Frontal cortex (tissue), 4 donors: Measurements from ENCODE around the gene ADGRF1. TPM values are rescaled to one million over a fixed set of nuclear protein-coding genes. Genes with fewer than 3 reads are reported as not detected.
"Not testable (repeated sequence)": the region's sequence is repeated elsewhere in the genome, so short reads cannot be mapped to it uniquely, and the experiment has no call there.

Source experiments
- DNase-seq, 2 donors: peaks; one replicate each; pipeline ENCODE4 v3.0.0; 2012; ENCODE audit warnings: low spot score in 2 of 2
- FAIRE-seq: peaks from 2 replicates; lab custom pipeline; 2012; peaks lifted over from hg19 to GRCh38; lab: Jason Lieb, UNC
- total RNA-seq: library from RNA; depleted of rRNA; stranded (reverse); fragments of >200 nt; gene quantifications from one replicate; pipeline ENCODE4 v1.2.3, GENCODE V29; 2014
- donor health status: control.
- donor health status: control.
- donor health status: control.

ADGRF1 gene
- total RNA-seq, 1 donor from 2014 or later = not detected

DNA sequence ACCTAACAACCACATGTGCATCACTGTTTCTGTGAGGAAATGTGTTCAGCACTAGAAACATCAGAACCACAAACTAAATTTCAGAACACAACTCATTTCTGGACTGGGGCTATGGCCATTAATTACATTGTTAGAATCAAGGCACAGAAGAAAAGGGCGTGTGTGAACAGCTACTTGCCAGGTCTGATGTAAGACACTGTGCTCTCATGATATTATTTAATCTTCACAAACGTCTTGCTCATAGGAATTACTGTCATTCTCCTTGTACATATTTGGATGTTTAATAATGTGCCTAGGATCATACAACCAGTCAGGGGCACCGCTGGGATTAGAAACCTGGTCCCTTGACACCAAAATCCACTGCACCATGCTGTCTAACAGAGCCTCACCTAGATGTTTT is 14.8 kb downstream of the ADGRF1 start:
- no peak for FAIRE-seq
- DNase-seq = no peak

DNA sequence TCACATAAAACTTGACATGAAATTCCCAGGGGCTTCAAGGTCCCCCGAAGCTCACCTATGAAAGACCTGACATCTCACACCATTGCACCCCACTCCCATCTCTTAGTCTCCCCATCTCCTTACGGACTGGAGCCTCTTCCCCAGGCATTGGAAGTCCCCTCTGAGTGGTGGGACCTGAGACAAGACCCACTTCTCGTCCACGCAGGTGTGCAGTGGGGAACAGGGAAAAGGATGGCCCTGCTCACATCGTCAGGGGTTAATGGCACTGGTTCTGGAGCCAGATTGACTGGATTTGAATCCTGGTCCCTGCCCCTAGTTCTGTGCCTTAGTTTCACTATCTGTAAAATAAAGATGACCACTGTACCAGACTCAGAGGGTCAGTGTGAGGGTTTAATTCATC is 15.5 kb downstream of the ADGRF1 start:
- DNase-seq (no peak), FAIRE-seq (no peak)

DNA sequence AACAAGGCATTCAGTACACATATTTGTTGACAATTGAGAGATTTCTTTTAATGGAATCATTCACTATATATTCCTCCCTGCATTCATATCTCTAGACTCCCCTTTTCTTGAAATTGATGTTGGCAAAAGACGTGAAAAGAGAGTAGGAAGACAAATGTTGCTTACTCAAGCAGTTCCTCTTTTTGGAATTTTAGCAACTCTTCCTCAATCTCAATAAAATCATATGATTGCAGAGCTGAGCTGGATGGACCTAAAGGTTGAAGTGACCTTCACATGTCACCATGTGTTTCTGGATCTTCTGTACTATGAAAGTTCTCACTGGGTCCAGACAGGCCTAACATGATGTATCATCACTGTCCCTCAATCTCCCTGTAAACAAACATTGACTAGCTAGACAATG is 18.6 kb downstream of the ADGRF1 start:
- FAIRE-seq (no peak), DNase-seq (no peak)

DNA sequence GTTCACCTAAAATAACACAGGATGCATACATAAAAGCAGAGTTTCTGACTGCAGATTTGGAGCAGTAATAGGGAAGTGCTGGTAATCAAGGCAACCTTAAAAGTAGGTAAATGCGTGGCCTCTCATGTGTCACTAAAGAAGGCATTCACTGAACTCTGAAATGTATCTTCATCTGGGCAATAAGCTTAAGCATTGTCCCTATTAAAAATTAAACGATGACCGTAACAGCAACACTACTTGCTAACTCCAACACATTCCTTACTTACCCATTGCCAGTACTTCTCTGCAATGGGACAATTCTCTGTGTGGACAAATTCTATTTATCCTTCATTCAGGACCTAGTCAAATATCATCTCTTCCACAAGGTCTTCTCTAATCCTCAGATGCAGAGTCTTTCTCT is 19.9 kb downstream of the ADGRF1 start:
- DNase-seq (no peak), FAIRE-seq (no peak)

DNA sequence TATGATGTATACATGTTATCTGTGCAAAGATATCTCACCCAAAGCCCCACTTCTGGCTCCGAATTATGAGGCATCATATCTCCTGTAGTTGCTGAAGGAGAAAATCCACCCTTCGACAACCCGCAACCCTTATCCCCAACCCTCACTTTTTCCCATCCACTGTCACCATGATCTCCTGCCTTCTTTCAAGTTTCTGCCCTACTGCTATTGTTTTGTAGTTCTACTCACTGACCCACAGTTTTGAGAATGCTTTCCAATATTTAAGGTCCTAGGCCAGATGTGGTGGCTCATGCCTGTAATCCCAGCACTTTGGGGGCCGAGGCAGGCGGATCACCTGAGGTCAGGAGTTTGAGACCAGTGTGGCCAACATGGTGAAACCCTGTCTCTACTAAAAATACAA is 22.2 kb downstream of the ADGRF1 start:
- DNase-seq (no peak), FAIRE-seq (no peak)

DNA sequence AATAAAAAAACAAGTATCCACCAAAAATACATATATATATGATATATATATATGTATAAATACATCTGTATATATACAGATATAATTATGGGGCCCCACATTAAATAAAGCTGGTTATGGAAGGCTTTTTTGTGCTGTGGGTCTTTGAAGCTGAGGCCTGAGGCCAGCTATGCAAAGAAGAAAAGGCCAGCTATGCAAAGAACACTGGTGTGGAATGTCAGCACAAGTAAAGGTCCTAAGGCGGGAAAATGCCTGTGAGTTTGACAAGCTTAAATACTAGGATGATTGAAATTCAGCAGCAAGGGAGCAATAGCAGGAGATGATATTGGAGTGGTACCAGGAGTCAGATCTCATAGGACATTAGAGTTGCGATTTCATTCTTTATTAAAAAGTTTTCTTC is 25.2 kb downstream of the ADGRF1 start:
- FAIRE-seq (no peak), DNase-seq (no peak)

DNA sequence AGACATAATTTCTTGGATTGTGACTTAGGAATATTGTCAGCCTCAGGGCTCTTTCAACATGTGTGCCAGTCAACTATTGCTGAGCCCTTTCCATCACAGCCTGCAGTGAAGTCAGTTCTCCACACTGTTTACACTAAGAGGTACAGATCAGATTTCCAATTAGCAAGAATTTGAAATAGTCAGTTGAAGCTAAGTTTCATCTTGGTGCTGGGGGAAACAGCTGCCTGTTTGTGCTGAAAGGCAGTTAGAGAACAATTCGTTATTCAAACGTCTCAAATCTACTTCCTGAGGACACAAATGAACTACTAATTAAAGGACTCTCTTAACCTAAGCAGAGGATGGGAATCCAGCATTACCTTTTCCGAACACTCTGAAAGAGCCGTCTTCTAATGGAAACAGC is 25.9 kb downstream of the ADGRF1 start:
- DNase-seq = no peak
- no peak for FAIRE-seq

DNA sequence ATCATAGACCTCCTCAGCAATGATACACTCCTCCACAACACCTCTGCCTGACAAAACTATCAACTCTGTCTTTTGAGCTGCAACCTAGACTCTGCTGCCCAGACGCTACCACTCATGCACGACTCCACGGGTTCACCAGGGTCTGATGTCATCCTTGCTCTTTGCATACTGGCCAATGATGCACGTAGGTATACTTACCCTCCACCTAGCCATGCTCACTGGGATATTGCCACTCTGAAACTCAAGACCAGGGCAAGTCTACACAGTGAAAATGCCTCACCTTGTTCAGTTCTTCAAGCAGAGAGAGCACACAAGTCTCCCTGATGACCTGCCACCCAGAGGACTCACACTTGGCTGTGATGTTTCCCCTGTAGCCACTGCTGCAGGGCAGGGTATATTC is 27.7 kb downstream of the ADGRF1 start:
- FAIRE-seq = no peak
- no peak for DNase-seq

DNA sequence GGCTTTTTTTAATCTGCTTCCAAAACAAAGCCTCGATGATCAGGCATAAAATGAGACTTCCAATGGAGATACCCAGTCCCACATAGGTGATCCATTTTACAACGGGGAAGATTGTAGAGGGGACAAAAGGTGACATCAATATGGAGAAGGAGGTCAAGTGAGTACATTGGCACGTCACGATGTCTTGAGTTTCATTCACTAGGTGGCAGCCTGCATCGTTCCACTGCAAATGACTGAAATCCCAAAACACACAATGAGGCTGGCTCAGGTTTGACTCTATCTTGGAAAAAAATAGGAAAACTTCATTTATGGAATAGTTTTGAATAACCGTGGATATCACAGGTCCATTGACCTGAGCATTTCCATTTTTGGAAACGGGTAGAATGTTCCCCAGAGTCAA is 32.5 kb downstream of the ADGRF1 start:
- DNase-seq (no peak), FAIRE-seq (no peak)

DNA sequence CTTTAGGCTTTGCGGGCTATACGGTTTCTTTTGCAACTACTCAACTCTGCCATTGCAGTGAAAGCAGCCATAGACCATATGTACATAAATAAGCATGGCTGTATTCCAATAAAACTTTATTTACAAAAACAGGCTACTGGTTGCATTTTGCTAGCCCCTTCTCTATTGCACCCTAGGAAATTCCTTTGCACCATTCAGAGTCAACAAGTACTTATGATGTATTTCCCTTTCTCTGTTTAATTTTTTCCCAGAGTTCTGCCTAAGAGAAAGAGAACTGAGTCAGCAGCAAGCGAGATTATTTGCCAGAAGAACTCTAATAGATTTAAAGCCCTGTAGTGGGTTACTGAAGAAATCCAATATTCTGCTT is 33.8 kb downstream of the ADGRF1 start:
- no peak for DNase-seq
- FAIRE-seq = no peak

DNA sequence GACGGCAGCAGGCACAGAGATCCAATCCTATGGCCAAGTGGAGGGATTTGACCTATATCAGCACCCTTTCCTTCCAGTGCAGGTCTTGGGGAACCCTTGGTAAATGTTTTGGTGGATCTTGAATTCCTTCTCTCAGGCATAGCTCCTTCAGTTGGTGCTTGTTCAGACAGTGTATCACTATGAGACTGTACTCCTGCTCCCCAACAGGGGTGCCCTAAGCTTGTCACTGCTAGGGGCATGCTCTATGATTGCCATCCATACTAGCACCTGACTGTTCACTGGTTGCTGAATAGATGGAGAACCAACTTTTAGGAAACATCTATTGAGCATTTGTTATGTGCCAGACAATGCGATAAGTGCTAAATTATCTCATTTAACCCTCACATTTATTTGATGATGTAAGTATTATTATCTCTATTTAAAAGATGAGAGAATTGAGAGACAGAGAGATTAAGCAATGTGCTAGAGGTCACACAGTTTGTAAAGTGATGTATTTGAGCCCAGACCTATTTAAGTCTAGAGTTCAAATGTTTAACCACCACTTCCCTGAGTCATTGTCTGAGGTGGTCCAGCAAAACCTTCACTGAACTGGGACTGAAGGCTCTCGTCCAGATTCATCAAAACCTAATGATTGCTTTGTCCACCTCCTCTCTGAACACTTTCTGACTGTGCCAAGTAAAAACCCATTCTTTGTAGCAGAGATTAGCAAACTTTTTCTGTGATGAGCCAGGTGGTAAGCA is 34.3 kb downstream of the ADGRF1 start:
- FAIRE-seq = no peak
- DNase-seq = no peak

DNA sequence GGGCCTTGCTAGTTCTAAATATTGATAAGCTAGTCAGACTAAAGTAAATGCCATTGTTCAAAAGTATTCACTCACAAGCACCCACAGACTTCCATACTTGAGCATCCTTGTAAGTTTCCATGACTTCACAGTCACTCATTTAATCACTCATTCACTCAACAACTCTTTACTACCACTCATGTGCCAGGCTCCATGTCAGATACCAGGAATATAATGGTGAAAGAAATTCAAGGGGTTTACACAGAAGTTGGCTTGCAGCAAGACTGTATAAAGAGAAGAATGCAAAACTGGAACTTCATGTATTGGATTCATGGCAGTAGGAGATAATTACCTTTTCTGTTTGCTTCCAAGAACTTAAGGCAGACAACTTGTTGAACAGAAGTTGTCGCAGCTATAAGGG is 36.6 kb downstream of the ADGRF1 start:
- no peak for FAIRE-seq
- DNase-seq = no peak

DNA sequence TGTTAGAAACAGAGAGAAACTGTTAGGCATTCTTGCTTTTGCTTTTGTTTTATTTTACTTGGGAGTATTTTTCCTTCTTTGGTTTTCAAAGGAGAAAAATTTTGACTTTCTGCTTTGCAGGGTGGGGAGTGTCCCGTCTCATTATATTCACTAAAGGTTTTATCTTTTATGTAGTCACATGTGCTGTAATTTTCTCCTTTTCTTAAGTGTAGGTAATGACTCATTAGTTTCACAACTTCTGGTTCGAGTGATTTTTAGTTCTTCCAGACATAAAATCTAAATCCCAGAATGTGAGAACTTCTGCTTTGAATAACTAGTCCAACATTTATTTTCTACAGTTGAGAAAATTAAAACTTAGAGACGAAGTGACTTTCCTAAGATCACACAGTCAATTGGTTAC is 37.7 kb downstream of the ADGRF1 start:
- FAIRE-seq (no peak), DNase-seq (no peak)

DNA sequence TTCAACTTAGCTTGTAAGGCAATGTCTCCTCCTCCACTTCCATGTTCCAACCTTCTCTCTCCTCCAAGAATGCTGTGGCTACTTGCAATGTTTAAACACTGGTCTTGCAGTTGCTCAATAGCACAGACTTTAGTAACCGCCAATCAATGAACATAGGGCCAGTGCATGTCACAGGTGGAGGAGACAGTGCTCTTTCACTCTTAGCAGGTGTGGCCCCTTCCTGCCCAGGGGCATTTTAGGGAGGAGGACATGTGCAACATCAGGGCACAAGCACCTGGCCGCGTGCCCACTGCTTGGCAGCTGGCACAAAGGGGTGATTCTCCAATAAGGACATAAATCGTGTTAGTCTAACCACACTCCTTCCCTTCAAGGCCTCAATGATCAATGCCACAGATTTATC is 41.3 kb downstream of the ADGRF1 start:
- DNase-seq (no peak), FAIRE-seq (no peak)

DNA sequence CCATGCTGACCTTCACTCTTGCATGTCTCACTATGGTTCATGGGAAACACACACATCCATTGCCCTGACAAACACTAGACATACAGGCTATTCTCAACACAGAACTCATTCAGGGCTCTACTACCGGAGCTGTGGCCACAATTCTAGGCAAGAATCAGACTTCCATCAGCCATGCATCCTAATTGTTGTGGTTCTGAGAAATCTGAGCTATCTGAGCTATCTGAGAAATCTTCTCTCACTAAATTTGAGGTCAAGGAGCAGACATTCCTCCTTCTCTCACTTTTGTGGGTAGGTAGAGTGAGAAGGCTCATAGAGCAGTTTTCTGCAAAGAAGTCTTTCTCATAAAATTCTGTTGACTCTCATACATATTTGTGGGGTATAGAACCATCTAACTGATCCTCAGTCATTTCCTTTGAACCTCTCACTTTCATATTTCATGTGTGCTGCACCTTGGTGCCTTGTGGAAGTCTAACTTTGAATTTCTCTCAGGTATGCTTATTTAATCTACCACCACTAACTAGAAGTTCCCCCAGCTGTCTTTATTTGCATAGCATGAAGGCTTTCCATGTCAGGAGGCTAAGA is 43.6 kb downstream of the ADGRF1 start:
- DNase-seq (no peak), FAIRE-seq (no peak)

DNA sequence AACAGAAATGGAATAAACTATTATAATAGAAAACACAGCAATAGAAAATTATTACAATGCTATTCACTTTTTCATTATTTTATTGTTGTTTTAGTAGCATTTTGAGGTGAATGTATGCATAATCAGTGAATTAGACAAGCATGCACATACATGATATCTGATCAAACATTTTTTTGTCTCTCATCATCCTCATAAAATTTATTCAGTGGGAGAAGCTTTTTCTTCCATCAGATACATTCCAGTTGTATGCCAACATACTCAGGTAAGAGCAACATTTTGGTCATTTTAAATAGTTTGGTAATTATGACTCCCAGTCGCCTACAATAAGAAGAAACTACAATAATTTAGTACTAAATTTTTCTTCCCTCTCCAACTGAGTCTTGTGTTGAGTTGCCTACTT is 44.5 kb downstream of the ADGRF1 start:
- FAIRE-seq = no peak
- DNase-seq = no peak

DNA sequence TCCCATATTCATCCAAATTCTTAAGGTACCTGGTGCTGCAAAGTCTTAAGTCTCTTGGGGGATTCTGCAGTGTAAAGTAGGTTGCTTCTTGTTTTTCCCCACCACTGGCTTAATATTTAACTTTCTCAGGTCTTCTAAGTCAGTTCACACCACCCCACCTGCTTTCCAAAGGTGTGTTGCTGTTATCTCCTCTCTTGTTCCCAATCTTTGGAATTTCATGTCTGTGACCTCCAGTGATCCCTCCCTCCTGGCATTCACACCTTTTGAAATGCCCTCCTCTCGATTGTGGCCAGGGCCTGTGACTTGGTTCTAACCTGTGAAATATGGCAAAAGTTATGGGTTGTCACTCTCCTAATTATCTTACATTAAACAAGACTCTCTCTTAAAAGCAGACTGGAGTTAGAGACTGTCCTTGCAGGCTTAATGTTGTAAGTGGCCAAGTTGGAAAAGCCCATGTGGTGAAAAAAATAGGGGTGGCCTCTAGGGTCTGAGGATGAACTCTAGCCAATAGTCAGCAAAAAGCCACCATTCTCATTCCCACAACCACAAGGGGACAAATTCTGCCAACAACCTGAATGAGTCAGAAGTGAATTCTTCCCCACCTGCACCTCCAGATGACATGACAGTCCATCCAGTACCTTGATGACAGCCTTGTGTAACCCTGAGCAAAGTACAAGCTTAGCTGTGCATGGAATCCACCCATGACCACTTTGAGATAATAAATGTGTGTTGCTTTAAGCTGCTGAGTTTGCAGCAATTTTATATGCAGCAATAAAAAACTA is 45.1 kb downstream of the ADGRF1 start:
- DNase-seq (no peak), FAIRE-seq (no peak)

DNA sequence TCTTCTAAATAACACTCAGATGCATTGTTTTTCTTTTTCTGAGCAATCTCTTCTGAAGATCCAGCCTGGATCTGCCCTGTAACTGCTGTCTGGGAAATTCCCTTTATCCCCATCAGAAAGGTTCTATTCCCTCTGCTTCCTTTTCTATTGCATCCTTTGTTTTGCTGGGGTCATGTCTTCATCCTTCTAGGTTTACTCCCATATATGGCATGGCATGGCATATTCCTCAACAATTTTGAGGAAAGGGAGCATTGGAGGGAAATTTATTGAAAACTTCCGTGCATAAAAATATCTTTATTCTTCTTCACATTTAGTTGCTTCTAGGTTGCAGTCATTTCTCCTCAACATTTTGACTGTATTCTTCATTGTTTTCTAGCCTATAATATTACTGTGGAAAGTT is 47.2 kb downstream of the ADGRF1 start:
- DNase-seq (no peak), FAIRE-seq (no peak)

DNA sequence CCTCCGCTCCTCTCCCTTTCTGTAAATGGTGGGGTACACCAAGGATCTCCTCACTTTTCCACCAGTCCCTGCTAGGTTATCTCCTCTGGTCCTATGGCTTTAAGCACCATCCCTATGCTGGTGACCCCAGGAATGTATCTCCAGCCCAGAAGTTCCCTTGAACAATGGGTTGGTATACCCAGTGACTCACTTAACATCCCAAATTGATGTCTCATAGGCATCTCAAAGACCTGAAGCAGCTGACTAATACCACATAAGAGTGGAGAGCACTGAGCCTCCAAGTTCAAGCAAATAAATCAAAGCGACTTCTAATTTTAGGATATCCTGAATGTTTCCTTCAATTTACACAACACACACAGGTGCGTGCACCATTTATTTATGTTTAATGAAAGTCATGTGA is 48.3 kb downstream of the ADGRF1 start:
- no peak for FAIRE-seq
- no peak for DNase-seq

DNA sequence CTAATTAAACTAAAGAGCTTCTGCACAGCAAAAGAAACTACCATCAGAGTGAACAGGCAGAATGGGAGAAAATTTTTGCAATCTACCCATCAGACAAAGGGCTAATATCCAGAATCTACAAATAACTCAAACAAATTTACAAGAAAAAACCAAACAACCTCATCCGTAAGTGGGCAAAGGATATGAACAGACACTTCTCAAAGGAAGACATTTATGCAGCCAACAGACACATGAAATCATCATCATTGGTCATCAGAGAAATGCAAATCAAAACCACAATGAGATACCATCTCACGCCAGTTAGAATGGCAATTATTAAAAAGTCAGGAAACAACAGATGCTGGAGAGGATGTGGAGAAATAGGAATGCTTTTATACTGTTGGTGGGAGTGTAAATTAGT is 49.7 kb downstream of the ADGRF1 start:
- FAIRE-seq, DNase-seq: not testable (repeated sequence)

DNA sequence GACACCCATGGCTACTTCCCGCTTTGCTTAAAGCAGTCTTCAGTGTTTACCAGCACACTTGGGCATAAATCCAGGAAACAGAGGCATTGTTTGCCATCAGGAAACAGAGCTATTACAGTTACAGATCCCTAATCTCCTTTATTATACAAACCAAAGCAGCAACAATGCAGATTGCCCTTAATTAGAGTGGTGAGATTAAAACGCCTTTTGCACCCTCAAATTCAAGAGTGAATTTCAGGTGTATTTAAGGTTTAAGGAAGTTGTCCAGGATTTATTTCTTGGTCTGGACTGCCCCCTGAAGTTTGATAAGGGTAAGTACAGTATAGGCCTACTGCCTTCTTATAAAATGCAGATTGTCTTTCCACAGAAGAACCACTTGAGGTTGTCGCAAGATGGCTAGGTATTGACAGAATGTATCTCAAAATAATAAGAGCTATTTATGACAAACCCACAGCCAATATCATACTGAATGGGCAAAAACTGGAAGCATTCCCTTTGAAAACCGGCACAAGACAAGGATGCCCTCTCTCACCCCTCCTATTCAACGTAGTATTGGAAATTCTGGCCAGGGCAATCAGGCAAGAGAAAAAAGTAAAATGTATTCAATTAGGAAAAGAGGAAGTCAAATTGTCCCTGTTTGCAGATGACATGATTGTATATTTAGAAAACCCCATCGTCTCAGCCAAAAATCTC is 51.2 kb downstream of the ADGRF1 start:
- not testable (repeated sequence) for FAIRE-seq
- DNase-seq = peak; percentile 14 to 34
